ENCODE measurements around the gene TP53BP2.

- TF ChIP-seq CTCF (conservative IDR thresholded peaks at IDR 0.05; ENCODE audit: low read length) (no peak), EZH2phosphoT487 (IDR thresholded peaks at IDR 0.05; ENCODE audit: borderline replicate concordance, low read depth, low read length) (no peak)
These were observed 65.4 kb downstream of the TP53BP2 start for GRCh38 chr1:223780318-223780717.

All from OCI-LY7 (cell line).